Caco-2 (cell line): Measurements from ENCODE around the gene ACOT7. TPM values are rescaled to one million over a fixed set of nuclear protein-coding genes. Genes with fewer than 3 reads are reported as not detected.

Source experiments
- BruUV-seq: library from RNA; stranded (reverse); fragments of 400-500 nt; replicated peaks from 2 replicates; lab custom pipeline; 2021; lab: Mats Ljungman, UMichigan
- CTCF ChIA-PET: fragments of 300-600 bp; sonication (Branson Sonifier 250); formaldehyde crosslinking; loops from one replicate; lab custom pipeline; 2022; ENCODE audit warnings: antibody characterized with exemption; lab: Charles Lee
- POLR2A ChIA-PET: fragments of 300-600 bp; sonication (Branson Sonifier 250); formaldehyde crosslinking; loops from one replicate; lab custom pipeline; 2022; ENCODE audit warnings: antibody characterized with exemption; lab: Charles Lee
- DNase-seq, 2 experiments: peaks; one replicate each; pipeline versions ENCODE4 v3.0.0 to v3.0.0-alpha.2; 2020 to 2022
- H3K27me3 ChIP-seq: replicated peaks from 2 replicates; pipeline ENCODE4 v1.6.0; 2011; ENCODE audit warnings: low read length; ENCODE audit not compliant: control insufficient read depth, insufficient read depth
- H3K36me3 ChIP-seq: 2 replicates; pipeline ENCODE4 v1.5.1; 2011; ENCODE audit warnings: low read length; ENCODE audit not compliant: control insufficient read depth, insufficient read depth
- H3K4me1 ChIP-seq: fragments of 250-450 bp; sonication (Bioruptor Pico); 2 replicates; pipeline ENCODE4 v1.5.1; 2020; ENCODE audit warnings: mild to moderate bottlenecking
- H3K4me3 ChIP-seq: 2 replicates; pipeline ENCODE4 v1.5.1; 2011; ENCODE audit warnings: low read depth, mild to moderate bottlenecking, control low read depth, low read length
- H3K9me3 ChIP-seq: fragments of 250-450 bp; sonication (Bioruptor Pico); 2 replicates; pipeline ENCODE4 v1.5.1; 2020; ENCODE audit warnings: mild to moderate bottlenecking, moderate library complexity
- H3K27ac Mint-ChIP-seq: one replicate; pipeline ENCODE4 v1.8.0; 2022; ENCODE audit warnings: mixed read lengths; ENCODE audit not compliant: unreplicated experiment
- H3K27me3 Mint-ChIP-seq: one replicate; pipeline ENCODE4 v1.8.0; 2022; ENCODE audit warnings: mixed read lengths; ENCODE audit not compliant: insufficient read depth, unreplicated experiment
- H3K36me3 Mint-ChIP-seq: one replicate; pipeline ENCODE4 v1.8.0; 2022; ENCODE audit warnings: mild to moderate bottlenecking, mixed read lengths; ENCODE audit not compliant: insufficient read depth, unreplicated experiment
- H3K4me1 Mint-ChIP-seq: one replicate; pipeline ENCODE4 v1.8.0; 2022; ENCODE audit warnings: low read depth, mixed read lengths; ENCODE audit not compliant: unreplicated experiment
- H3K4me3 Mint-ChIP-seq: one replicate; pipeline ENCODE4 v1.8.0; 2022; ENCODE audit warnings: mild to moderate bottlenecking, moderate library complexity, mixed read lengths; ENCODE audit not compliant: unreplicated experiment
- H3K9me3 Mint-ChIP-seq: one replicate; pipeline ENCODE4 v1.8.0; 2022; ENCODE audit warnings: mixed read lengths; ENCODE audit not compliant: unreplicated experiment
- intact Hi-C: fragments of 100-400 bp; cut with micrococcal nuclease; formaldehyde crosslinking; loops from one replicate; pipeline ENCODE4 v1.10.0; 2022; ENCODE audit not compliant: unreplicated experiment
- total RNA-seq: library from RNA; stranded (reverse); gene quantifications from 2 replicates; pipeline ENCODE4 v1.2.3, GENCODE V29; 2022
- TF ChIP-seq, protein P1 (sequence below), 2 experiments: fragments of 200-600 bp in 1 of 2; IDR thresholded peaks; 1 replicate in 1 of 2; 2 replicates in 1 of 2; pipeline versions ENCODE4 v1.5.1 to v1.8.0; 2011 to 2022; ENCODE audit warnings: antibody characterized with exemption in 1 of 2, control low read depth in 1 of 2, inconsistent platforms in 1 of 2, low read depth in 1 of 2, low read length in 1 of 2, mild to moderate bottlenecking in 1 of 2, moderate library complexity in 1 of 2; ENCODE audit not compliant: insufficient read depth in 1 of 2, severe bottlenecking in 1 of 2, unreplicated experiment in 1 of 2

Gene ACOT7
- total RNA-seq, 1 experiment from 2014 or later: 221 TPM

DNA sequence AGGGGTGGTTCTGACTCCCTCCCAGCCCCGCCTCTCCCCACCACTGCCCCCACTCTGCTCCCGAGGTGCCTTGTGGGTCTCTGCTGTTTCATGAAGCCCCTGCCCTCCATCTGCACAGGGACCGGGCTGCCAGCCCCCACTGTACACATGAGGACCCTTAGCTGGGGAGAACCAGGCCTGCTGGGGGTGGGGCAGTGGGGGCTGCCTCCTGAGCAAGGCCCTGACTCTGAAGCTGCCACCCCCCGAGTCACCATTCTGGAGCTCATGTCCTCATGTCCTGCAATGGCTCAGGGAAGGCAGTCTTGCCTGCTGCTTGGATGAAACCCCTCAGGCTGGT, 141.2 kb downstream of the ACOT7 start:
- POLR2A ChIA-PET: no interaction called here

DNA sequence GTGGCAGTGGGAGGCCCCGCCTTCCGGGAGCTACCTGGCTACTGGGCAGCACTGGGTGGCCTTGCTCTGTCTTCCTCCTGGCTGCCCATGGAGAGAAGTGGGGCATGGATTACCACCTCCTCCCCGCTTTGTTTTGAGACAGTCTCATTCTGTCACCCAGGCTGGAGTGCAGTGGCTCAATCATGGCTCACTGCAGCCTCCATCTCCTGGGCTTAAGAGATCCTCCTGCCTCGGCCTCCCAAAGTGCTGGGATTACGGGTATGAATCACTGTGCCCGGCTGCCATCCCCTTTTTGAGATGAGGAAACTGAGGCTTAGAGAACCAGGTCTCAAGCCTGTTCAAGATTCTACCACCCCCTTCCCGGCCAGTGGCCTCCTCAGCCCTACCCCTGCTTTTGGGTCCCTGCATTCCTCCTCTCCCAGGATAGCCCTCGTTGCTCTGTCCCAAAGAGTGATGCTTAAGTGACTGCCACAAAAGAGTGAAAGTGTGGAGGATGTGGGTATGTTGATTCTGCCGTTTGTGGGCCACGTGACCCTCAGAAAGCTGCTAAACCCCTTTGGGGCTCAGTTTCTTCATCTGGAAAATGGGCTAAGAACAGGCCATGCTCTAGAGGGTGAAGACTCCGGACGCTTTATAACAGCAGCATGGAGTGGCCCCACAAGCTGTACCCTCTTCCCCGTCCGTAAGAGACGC, 141.7 kb downstream of the ACOT7 start:
- Mint-ChIP-seq H3K27ac (no peak overlapping the region), H3K9me3 (no peaks in the 10 kb centered on the region), H3K4me1 (no peaks in the 10 kb centered on the region), H3K27me3 (no peaks in the 10 kb centered on the region), H3K4me3 (no peak overlapping the region), H3K36me3 (no peaks in the 10 kb centered on the region)
- no peak for DNase-seq
- TF ChIP-seq, protein P1, sequence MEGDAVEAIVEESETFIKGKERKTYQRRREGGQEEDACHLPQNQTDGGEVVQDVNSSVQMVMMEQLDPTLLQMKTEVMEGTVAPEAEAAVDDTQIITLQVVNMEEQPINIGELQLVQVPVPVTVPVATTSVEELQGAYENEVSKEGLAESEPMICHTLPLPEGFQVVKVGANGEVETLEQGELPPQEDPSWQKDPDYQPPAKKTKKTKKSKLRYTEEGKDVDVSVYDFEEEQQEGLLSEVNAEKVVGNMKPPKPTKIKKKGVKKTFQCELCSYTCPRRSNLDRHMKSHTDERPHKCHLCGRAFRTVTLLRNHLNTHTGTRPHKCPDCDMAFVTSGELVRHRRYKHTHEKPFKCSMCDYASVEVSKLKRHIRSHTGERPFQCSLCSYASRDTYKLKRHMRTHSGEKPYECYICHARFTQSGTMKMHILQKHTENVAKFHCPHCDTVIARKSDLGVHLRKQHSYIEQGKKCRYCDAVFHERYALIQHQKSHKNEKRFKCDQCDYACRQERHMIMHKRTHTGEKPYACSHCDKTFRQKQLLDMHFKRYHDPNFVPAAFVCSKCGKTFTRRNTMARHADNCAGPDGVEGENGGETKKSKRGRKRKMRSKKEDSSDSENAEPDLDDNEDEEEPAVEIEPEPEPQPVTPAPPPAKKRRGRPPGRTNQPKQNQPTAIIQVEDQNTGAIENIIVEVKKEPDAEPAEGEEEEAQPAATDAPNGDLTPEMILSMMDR (IDR thresholded peaks at IDR 0.05; ENCODE audit: insufficient read depth in 1 of 2, low read depth in 1 of 2, low read length in 1 of 2, severe bottlenecking in 1 of 2, unreplicated experiment in 1 of 2): no peak
- no TSS peak for BruUV-seq
- CTCF ChIA-PET: no interaction called here
- intact Hi-C loops: no loop called here
- Histone ChIP-seq H3K4me3 (no peak overlapping the region), H3K36me3 (no peaks in the 10 kb centered on the region), H3K27me3 (no peaks in the 10 kb centered on the region), H3K9me3 (no peaks in the 10 kb centered on the region), H3K4me1 (0 out of 2 replicates have a peak, but pooled peaks cover 2% of the 10 kb centered on the region)
- POLR2A ChIA-PET: no interaction called here

More for the DNA sequence above, 141.2 kb downstream of the ACOT7 start:
- no peaks in the 10 kb centered on the region for H3K9me3 ChIP-seq
- TF ChIP-seq, protein P1 (IDR thresholded peaks at IDR 0.05; ENCODE audit: insufficient read depth in 1 of 2, low read depth in 1 of 2, low read length in 1 of 2, severe bottlenecking in 1 of 2, unreplicated experiment in 1 of 2): no peak
- Mint-ChIP-seq H3K4me3 (no peak overlapping the region), H3K9me3 (no peaks in the 10 kb centered on the region), H3K36me3 (no peaks in the 10 kb centered on the region), H3K27ac (no peak overlapping the region), H3K27me3 (no peaks in the 10 kb centered on the region), H3K4me1 (no peaks in the 10 kb centered on the region)
- intact Hi-C loops: no loop called here
- no TSS peak for BruUV-seq
- H3K4me1 ChIP-seq: no peaks in the 10 kb centered on the region
- no peak for DNase-seq
- no peaks in the 10 kb centered on the region for H3K27me3 ChIP-seq
- CTCF ChIA-PET: no interaction called here
- no peak overlapping the region for H3K4me3 ChIP-seq
- no peaks in the 10 kb centered on the region for H3K36me3 ChIP-seq

DNA sequence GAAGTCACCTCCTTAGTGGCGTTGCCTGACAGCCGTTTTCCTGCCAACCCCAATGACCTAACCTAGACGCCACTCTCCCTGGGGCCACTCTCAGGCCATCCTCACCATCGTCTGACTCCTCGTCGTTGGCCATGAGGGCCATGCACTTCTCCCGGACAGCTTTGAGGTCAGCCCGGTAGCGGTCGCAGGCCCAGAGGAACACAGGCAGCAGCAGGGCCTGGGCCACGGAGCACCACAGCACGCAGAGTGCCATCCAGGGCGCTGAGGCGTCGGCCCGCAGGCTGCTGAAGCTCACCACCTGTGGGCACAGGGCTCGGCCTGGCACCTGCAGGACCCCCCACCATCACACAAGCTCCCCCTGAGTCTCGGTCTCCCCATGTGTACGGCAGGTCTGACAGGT, 142.3 kb downstream of the ACOT7 start:
- no peak for DNase-seq
- Mint-ChIP-seq H3K4me1 (no peaks in the 10 kb centered on the region), H3K27me3 (no peaks in the 10 kb centered on the region), H3K4me3 (no peak overlapping the region), H3K27ac (no peak overlapping the region), H3K9me3 (no peaks in the 10 kb centered on the region), H3K36me3 (peaks cover 5% of the 10 kb centered on the region)
- no TSS peak for BruUV-seq
- Histone ChIP-seq H3K36me3 (no peaks in the 10 kb centered on the region), H3K4me3 (no peak overlapping the region), H3K27me3 (no peaks in the 10 kb centered on the region), H3K4me1 (0 out of 2 replicates have a peak, but pooled peaks cover 7% of the 10 kb centered on the region), H3K9me3 (no peaks in the 10 kb centered on the region)
- CTCF ChIA-PET: interaction anchor here (0.6 to 1.1 kb wide), 2 partner anchors 9 to 216 kb away, joined by 3 to 8 read pairs; no protein-coding TSS in a partner anchor
- intact Hi-C loops: no loop called here
- POLR2A ChIA-PET: no interaction called here
- TF ChIP-seq, protein P1 (IDR thresholded peaks at IDR 0.05; ENCODE audit: insufficient read depth in 1 of 2, low read depth in 1 of 2, low read length in 1 of 2, severe bottlenecking in 1 of 2, unreplicated experiment in 1 of 2): no peak
